ENCODE results near the gene NRP1. TPM values are rescaled to one million over a fixed set of nuclear protein-coding genes. Genes with fewer than 3 reads are reported as not detected.

Gene NRP1
- total RNA-seq, 2 experiments from 2014 or later, result 1.6 to 1.7 TPM

GRCh38 chr10:33336582-33337325 lies 2.3 kb upstream of the NRP1 start:
- Mint-ChIP-seq H3K4me3 (peak overlapping the region; percentile 46), H3K27me3 (peaks cover 54% of the 10 kb centered on the region)
- ATAC-seq (ENCODE audit: low read depth), result no peak

GRCh38 chr10:33335801-33336581 lies 1.5 kb upstream of the NRP1 start:
- Mint-ChIP-seq H3K4me3 (no peak overlapping the region), H3K36me3 (no peaks in the 10 kb centered on the region), H3K4me1 (peaks cover 13% of the 10 kb centered on the region), H3K27ac (no peak overlapping the region), H3K27me3 (peaks cover 61% of the 10 kb centered on the region), H3K9me3 (no peaks in the 10 kb centered on the region)
- DNase-seq, result peak; percentile 30
- no peak for ATAC-seq (ENCODE audit: low read depth)
- POLR2A ChIA-PET, result no interaction called here

More at GRCh38 chr10:33336582-33337325, 2.3 kb upstream of the NRP1 start:
- peak; percentile 30 for DNase-seq
- Mint-ChIP-seq H3K36me3 (no peaks in the 10 kb centered on the region), H3K9me3 (no peaks in the 10 kb centered on the region), H3K27ac (no peak overlapping the region), H3K4me1 (peaks cover 12% of the 10 kb centered on the region)
- POLR2A ChIA-PET, result no interaction called here

- Mint-ChIP-seq H3K4me1 (peaks cover 14% of the 10 kb centered on the region), H3K27me3 (peaks cover 64% of the 10 kb centered on the region), H3K9me3 (no peaks in the 10 kb centered on the region), H3K27ac (no peak overlapping the region), H3K4me3 (no peak overlapping the region), H3K36me3 (no peaks in the 10 kb centered on the region)
- POLR2A ChIA-PET, result no interaction called here
- ATAC-seq (ENCODE audit: low read depth) (no peak), DNase-seq (no peak)
Measured at GRCh38 chr10:33335551-33335800, 1.0 kb upstream of the NRP1 start.

GRCh38 chr10:33334805-33335550 lies 511 bp upstream of the NRP1 start:
- peak; percentile 40 for ATAC-seq (ENCODE audit: low read depth)
- Mint-ChIP-seq H3K4me1 (peaks cover 14% of the 10 kb centered on the region), H3K27ac (no peak overlapping the region), H3K27me3 (peaks cover 63% of the 10 kb centered on the region), H3K9me3 (no peaks in the 10 kb centered on the region), H3K4me3 (peak overlapping the region; percentile 72), H3K36me3 (no peaks in the 10 kb centered on the region)
- peak; percentile 55 for DNase-seq
- POLR2A ChIA-PET, result no interaction called here

GRCh38 chr10:33333260-33334101 lies 986 bp downstream of the NRP1 start:
- ATAC-seq (ENCODE audit: low read depth) (peak; percentile 64), DNase-seq (peak; percentile 32)
- Mint-ChIP-seq H3K27ac (peak overlapping the region; percentile 44), H3K4me1 (peaks cover 14% of the 10 kb centered on the region), H3K36me3 (no peaks in the 10 kb centered on the region), H3K9me3 (no peaks in the 10 kb centered on the region), H3K27me3 (peaks cover 53% of the 10 kb centered on the region), H3K4me3 (peak overlapping the region; percentile 72)
- POLR2A ChIA-PET, result interaction anchor here (1.3 kb wide), 1 partner anchor 140 kb away, joined by 3 read pairs; no protein-coding TSS in a partner anchor

GRCh38 chr10:33332183-33333065 lies 2.0 kb downstream of the NRP1 start:
- Mint-ChIP-seq H3K36me3 (no peaks in the 10 kb centered on the region), H3K4me1 (peaks cover 14% of the 10 kb centered on the region), H3K4me3 (no peak overlapping the region), H3K27ac (no peak overlapping the region), H3K27me3 (peaks cover 53% of the 10 kb centered on the region), H3K9me3 (no peaks in the 10 kb centered on the region)
- ATAC-seq (ENCODE audit: low read depth) (no peak), DNase-seq (no peak)
- POLR2A ChIA-PET, result interaction anchor here (1.3 kb wide), 1 partner anchor 139 kb away, joined by 3 read pairs; no protein-coding TSS in a partner anchor

GRCh38 chr10:33331379-33331694 lies 3.1 kb downstream of the NRP1 start:
- ATAC-seq (ENCODE audit: low read depth) (no peak), DNase-seq (no peak)
- H3K9me3 Mint-ChIP-seq, result no peaks in the 10 kb centered on the region
- no peaks in the 10 kb centered on the region for H3K36me3 Mint-ChIP-seq
- POLR2A ChIA-PET, result no interaction called here
- peaks cover 50% of the 10 kb centered on the region for H3K27me3 Mint-ChIP-seq
- H3K27ac Mint-ChIP-seq, result no peak overlapping the region
- no peak overlapping the region for H3K4me3 Mint-ChIP-seq
- H3K4me1 Mint-ChIP-seq, result peaks cover 14% of the 10 kb centered on the region

GRCh38 chr10:33330543-33331378 lies 3.7 kb downstream of the NRP1 start:
- peak; percentile 73 for DNase-seq
- POLR2A ChIA-PET, result no interaction called here
- peaks cover 14% of the 10 kb centered on the region for H3K4me1 Mint-ChIP-seq
- H3K27ac Mint-ChIP-seq, result no peak overlapping the region
- H3K4me3 Mint-ChIP-seq, result no peak overlapping the region
- H3K36me3 Mint-ChIP-seq, result no peaks in the 10 kb centered on the region
- no peak for ATAC-seq (ENCODE audit: low read depth)
- H3K27me3 Mint-ChIP-seq, result peaks cover 47% of the 10 kb centered on the region
- H3K9me3 Mint-ChIP-seq, result no peaks in the 10 kb centered on the region

GRCh38 chr10:33329178-33329577 lies 5.3 kb downstream of the NRP1 start:
- DNase-seq (no peak), ATAC-seq (ENCODE audit: low read depth) (no peak)
- peaks cover 46% of the 10 kb centered on the region for H3K27me3 Mint-ChIP-seq
- H3K9me3 Mint-ChIP-seq, result no peaks in the 10 kb centered on the region
- POLR2A ChIA-PET, result no interaction called here
- no peak overlapping the region for H3K27ac Mint-ChIP-seq
- no peaks in the 10 kb centered on the region for H3K36me3 Mint-ChIP-seq
- H3K4me1 Mint-ChIP-seq, result peaks cover 14% of the 10 kb centered on the region
- H3K4me3 Mint-ChIP-seq, result no peak overlapping the region

- peaks cover 42% of the 10 kb centered on the region for H3K27me3 Mint-ChIP-seq
- H3K36me3 Mint-ChIP-seq, result no peaks in the 10 kb centered on the region
- H3K27ac Mint-ChIP-seq, result no peak overlapping the region
- DNase-seq, result no peak
- ATAC-seq (ENCODE audit: low read depth), result no peak
- POLR2A ChIA-PET, result no interaction called here
- no peaks in the 10 kb centered on the region for H3K9me3 Mint-ChIP-seq
- no peak overlapping the region for H3K4me3 Mint-ChIP-seq
- H3K4me1 Mint-ChIP-seq, result peaks cover 7% of the 10 kb centered on the region
Measured at GRCh38 chr10:33328253-33328652, 6.2 kb downstream of the NRP1 start.

GRCh38 chr10:33327751-33328150 lies 6.7 kb downstream of the NRP1 start:
- ATAC-seq (ENCODE audit: low read depth) (no peak), DNase-seq (no peak)
- Mint-ChIP-seq H3K27me3 (peaks cover 37% of the 10 kb centered on the region), H3K4me3 (no peak overlapping the region), H3K9me3 (no peaks in the 10 kb centered on the region), H3K4me1 (peaks cover 5% of the 10 kb centered on the region), H3K27ac (no peak overlapping the region), H3K36me3 (no peaks in the 10 kb centered on the region)
- POLR2A ChIA-PET, result no interaction called here

GRCh38 chr10:33326933-33327332 lies 7.5 kb downstream of the NRP1 start:
- peaks cover 29% of the 10 kb centered on the region for H3K27me3 Mint-ChIP-seq
- H3K9me3 Mint-ChIP-seq, result no peaks in the 10 kb centered on the region
- H3K27ac Mint-ChIP-seq, result no peak overlapping the region
- POLR2A ChIA-PET, result no interaction called here
- ATAC-seq (ENCODE audit: low read depth), result no peak
- no peaks in the 10 kb centered on the region for H3K36me3 Mint-ChIP-seq
- H3K4me3 Mint-ChIP-seq, result no peak overlapping the region
- H3K4me1 Mint-ChIP-seq, result peaks cover 5% of the 10 kb centered on the region
- no peak for DNase-seq

Measured in activated naive CD8-positive, alpha-beta T cell treated with anti-CD3 and anti-CD28 coated beads, Interleukin-2, amount 10 ng/mL, durations not matched to agents 7 days and 5 days (primary cell).